Astrocyte of the spinal cord (primary cell): ENCODE measurements around the gene RAP1GAP2.

Experiments
- DNase-seq: peaks from one replicate; pipeline ENCODE4 v3.0.0; 2011; ENCODE audit warnings: low read depth, low spot score
- H3K4me3 ChIP-seq: 2 replicates; pipeline ENCODE4 v1.5.1; 2011; ENCODE audit warnings: low read depth, mild to moderate bottlenecking, low read length, moderate library complexity
- CTCF ChIP-seq: IDR thresholded peaks from 2 replicates; pipeline ENCODE4 v1.5.1; 2012; ENCODE audit warnings: low read depth, mild to moderate bottlenecking, low read length, inconsistent platforms
- in situ Hi-C: cut with HindIII; loops from 2 replicates; pipeline ENCODE4 v1.10.0; 2017; ENCODE audit warnings: low sequenced_read_pairs

The RAP1GAP2 gene

GRCh38 chr17:2939714-2940351, 143.6 kb downstream of the RAP1GAP2 start:
- no peak for TF ChIP-seq CTCF
- no peak for DNase-seq
- in situ Hi-C loops: no loop called here
- no peak overlapping the region for H3K4me3 ChIP-seq

GRCh38 chr17:2940352-2940751, 144.1 kb downstream of the RAP1GAP2 start:
- TF ChIP-seq CTCF: no peak
- in situ Hi-C loops: no loop called here
- H3K4me3 ChIP-seq: no peak overlapping the region
- DNase-seq: no peak

GRCh38 chr17:2943981-2944380, 147.7 kb downstream of the RAP1GAP2 start:
- in situ Hi-C loops: no loop called here
- H3K4me3 ChIP-seq: no peak overlapping the region
- no peak for DNase-seq
- no peak for TF ChIP-seq CTCF

- TF ChIP-seq CTCF: no peak
- in situ Hi-C loops: no loop called here
- no peak for DNase-seq
- no peak overlapping the region for H3K4me3 ChIP-seq
Measured at GRCh38 chr17:2945299-2945698, 149.1 kb downstream of the RAP1GAP2 start.

GRCh38 chr17:2946144-2946543, 149.9 kb downstream of the RAP1GAP2 start:
- in situ Hi-C loops: no loop called here
- no peak for DNase-seq
- H3K4me3 ChIP-seq: no peak overlapping the region
- TF ChIP-seq CTCF: no peak

- in situ Hi-C loops: no loop called here
- DNase-seq: no peak
- no peak for TF ChIP-seq CTCF
- no peak overlapping the region for H3K4me3 ChIP-seq
Measured at GRCh38 chr17:2947588-2947950, 151.3 kb downstream of the RAP1GAP2 start.
